Activated CD4-positive, alpha-beta T cell treated with anti-CD3 and anti-CD28 coated beads, Interleukin-2, amount 10 ng/mL, durations not matched to agents 7 days and 5 days (primary cell): ENCODE results near the gene OR13G1. TPM values are rescaled to one million over a fixed set of nuclear protein-coding genes. Genes with fewer than 3 reads are reported as not detected.
"Not testable (repeated sequence)": the region's sequence is repeated elsewhere in the genome, so short reads cannot be mapped to it uniquely, and the experiment has no call there.

ENCODE experiments used
- CTCF ChIA-PET: fragments of 350-600 bp; sonication (Branson Sonifier 250); formaldehyde crosslinking; loops from one replicate; lab custom pipeline; 2021; ENCODE audit warnings: antibody characterized with exemption; lab: Charles Lee
- POLR2A ChIA-PET: fragments of 350-600 bp; sonication (Branson Sonifier 250); formaldehyde crosslinking; loops from one replicate; lab custom pipeline; 2021; ENCODE audit warnings: antibody characterized with exemption; lab: Charles Lee
- DNase-seq: peaks from one replicate; pipeline ENCODE4 v3.0.0-alpha.2; 2020
- H3K27ac Mint-ChIP-seq: one replicate; pipeline ENCODE4 v1.8.0; 2021; ENCODE audit warnings: mild to moderate bottlenecking, moderate library complexity, mixed read lengths
- H3K27me3 Mint-ChIP-seq: one replicate; pipeline ENCODE4 v1.8.0; 2021; ENCODE audit warnings: mixed read lengths
- H3K36me3 Mint-ChIP-seq: one replicate; pipeline ENCODE4 v1.8.0; 2021; ENCODE audit warnings: low read depth, mixed read lengths
- H3K4me1 Mint-ChIP-seq: one replicate; pipeline ENCODE4 v1.8.0; 2021; ENCODE audit warnings: mixed read lengths
- H3K4me3 Mint-ChIP-seq: one replicate; pipeline ENCODE4 v1.8.0; 2021; ENCODE audit warnings: mild to moderate bottlenecking, moderate library complexity, mixed read lengths
- H3K9me3 Mint-ChIP-seq: one replicate; pipeline ENCODE4 v1.8.0; 2021; ENCODE audit warnings: mixed read lengths
- total RNA-seq, 2 experiments: library from RNA; stranded (reverse); gene quantifications; one replicate each; pipeline ENCODE4 v1.2.3, GENCODE V29; 2021

The OR13G1 gene, protein sequence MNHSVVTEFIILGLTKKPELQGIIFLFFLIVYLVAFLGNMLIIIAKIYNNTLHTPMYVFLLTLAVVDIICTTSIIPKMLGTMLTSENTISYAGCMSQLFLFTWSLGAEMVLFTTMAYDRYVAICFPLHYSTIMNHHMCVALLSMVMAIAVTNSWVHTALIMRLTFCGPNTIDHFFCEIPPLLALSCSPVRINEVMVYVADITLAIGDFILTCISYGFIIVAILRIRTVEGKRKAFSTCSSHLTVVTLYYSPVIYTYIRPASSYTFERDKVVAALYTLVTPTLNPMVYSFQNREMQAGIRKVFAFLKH
- total RNA-seq = not detected

DNA sequence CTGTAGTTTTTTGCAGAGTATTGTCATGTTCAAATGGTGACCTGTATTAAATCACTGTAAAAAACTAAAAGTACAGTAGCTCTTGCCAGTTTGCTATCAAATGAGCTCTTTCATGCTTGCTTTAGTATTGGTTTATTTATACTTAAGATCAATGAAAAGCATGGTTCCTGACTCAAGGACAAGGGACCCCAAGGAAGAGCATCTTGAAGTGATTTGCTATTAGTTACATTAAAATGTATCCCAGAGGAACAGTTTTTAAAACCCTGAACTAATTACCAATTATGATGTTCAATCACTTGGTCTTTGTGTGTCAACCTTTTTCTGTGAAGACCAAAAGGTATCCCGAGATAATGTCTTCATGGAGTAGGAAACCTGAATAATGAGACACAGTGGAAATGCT, at the start of gene OR13G1:
TSS of gene OR13G1 (minus strand) at position 101 of the 400 bp plus-strand sequence. CDS start 6,698 bp downstream, outside the sequence.
- no peaks in the 10 kb centered on the region for H3K36me3 Mint-ChIP-seq
- no peak within 1 kb of the TSS for H3K4me3 Mint-ChIP-seq
- no peak within 1 kb of the TSS for H3K27ac Mint-ChIP-seq
- no peaks in the 10 kb centered on the region for H3K9me3 Mint-ChIP-seq
- ChIA-PET POLR2A (no interaction called here), CTCF (no interaction called here)
- no peak for DNase-seq
- no peaks in the 10 kb centered on the region for H3K4me1 Mint-ChIP-seq
- H3K27me3 Mint-ChIP-seq = peaks cover 2% of the 10 kb centered on the region

DNA sequence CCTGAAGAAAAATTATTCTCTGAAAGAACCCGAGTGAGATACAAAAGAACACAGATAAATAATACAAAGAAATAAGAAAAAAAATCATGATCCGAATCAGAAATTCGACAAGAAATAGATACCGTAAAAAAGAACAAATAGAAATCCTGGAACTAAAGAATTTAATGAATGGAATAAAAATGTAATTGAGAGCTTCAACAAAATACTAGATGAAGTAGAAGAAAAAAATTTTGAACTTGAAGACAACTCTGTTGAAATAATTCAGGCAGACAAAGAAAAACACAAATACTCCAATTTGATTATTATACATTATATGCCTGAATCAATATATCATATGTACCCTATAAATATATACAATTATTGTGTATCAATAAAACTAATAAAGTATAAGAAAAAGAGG, 41.7 kb upstream of the OR13G1 start:
- no peak overlapping the region for H3K27ac Mint-ChIP-seq
- ChIA-PET POLR2A (no interaction called here), CTCF (no interaction called here)
- no peaks in the 10 kb centered on the region for H3K27me3 Mint-ChIP-seq
- no peak for DNase-seq
- H3K4me1 Mint-ChIP-seq = no peaks in the 10 kb centered on the region
- H3K4me3 Mint-ChIP-seq = no peak overlapping the region
- peaks cover 6% of the 10 kb centered on the region for H3K9me3 Mint-ChIP-seq
- no peaks in the 10 kb centered on the region for H3K36me3 Mint-ChIP-seq

DNA sequence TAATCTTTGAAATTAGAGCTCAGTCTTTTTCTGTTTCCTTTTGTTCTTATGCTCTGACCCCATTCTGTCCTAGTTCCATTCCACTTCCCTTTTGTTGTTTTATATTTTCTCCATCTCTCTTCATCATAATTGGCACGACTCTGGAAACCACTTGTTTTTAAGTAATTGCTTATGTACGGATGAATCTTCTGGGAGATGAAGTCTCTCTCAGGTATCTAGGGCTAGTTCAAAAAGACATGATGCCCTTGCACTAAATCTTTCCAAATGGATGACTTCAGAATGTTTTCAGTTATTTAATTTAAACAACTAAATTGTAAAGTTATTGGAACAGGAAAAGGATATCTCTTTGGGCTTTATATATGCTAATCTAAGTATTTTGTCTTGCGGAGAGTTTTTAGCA, 37.0 kb upstream of the OR13G1 start, which contains the start of gene OR6F1:
TSS of gene OR6F1 (minus strand) at position 101 of the 400 bp plus-strand sequence. CDS start 3,891 bp downstream, outside the sequence.
- no peak within 1 kb of the TSS for H3K27ac Mint-ChIP-seq
- ChIA-PET POLR2A (no interaction called here), CTCF (no interaction called here)
- H3K4me1 Mint-ChIP-seq = no peaks in the 10 kb centered on the region
- no peak for DNase-seq
- H3K36me3 Mint-ChIP-seq = no peaks in the 10 kb centered on the region
- H3K27me3 Mint-ChIP-seq = no peaks in the 10 kb centered on the region
- no peak within 1 kb of the TSS for H3K4me3 Mint-ChIP-seq
- H3K9me3 Mint-ChIP-seq = peaks cover 3% of the 10 kb centered on the region

DNA sequence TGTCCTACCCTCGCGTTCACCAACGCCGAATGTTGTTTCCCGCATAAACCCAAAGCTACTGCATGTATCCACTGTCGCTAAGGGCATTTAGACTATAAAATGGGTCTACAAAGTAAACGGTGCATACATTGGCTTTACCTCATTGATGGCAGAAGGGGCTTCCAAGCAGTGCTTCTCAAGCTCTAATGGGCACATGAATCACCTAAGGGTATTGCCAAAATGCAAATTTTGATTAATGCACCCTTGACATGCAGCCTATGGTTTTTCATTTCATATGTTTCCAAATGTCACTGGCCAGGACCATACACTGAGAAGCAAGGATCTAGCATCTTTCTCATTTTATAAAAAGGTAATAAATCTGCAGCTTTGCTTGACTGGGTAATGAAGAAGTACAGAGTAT, 34.2 kb upstream of the OR13G1 start:
- H3K4me1 Mint-ChIP-seq = no peaks in the 10 kb centered on the region
- no peak overlapping the region for H3K27ac Mint-ChIP-seq
- no peaks in the 10 kb centered on the region for H3K9me3 Mint-ChIP-seq
- ChIA-PET CTCF (no interaction called here), POLR2A (no interaction called here)
- no peaks in the 10 kb centered on the region for H3K36me3 Mint-ChIP-seq
- no peaks in the 10 kb centered on the region for H3K27me3 Mint-ChIP-seq
- no peak for DNase-seq
- H3K4me3 Mint-ChIP-seq = no peak overlapping the region

DNA sequence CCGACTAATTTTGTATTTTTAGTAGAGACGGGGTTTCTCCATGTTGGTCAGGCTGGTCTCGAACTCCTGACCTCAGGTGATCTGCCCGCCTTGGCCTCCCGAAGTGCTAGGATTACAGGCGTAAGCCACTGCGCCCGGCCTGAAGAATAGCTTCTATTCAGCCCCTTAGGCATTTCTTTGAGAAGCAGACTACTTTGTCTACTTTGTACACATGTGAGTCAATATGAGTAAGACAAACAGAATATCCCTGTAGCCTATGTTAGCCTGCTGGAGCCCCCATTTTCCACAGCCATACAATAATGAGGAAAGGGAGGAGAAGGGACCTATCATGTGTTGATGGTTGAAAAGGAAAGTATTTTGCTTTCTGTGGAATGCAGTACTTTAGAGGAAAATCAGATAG, 31.1 kb upstream of the OR13G1 start:
- CTCF ChIA-PET, POLR2A ChIA-PET, H3K4me3 Mint-ChIP-seq, H3K4me1 Mint-ChIP-seq, H3K9me3 Mint-ChIP-seq, H3K27ac Mint-ChIP-seq, H3K36me3 Mint-ChIP-seq, DNase-seq, H3K27me3 Mint-ChIP-seq: not testable (repeated sequence)

DNA sequence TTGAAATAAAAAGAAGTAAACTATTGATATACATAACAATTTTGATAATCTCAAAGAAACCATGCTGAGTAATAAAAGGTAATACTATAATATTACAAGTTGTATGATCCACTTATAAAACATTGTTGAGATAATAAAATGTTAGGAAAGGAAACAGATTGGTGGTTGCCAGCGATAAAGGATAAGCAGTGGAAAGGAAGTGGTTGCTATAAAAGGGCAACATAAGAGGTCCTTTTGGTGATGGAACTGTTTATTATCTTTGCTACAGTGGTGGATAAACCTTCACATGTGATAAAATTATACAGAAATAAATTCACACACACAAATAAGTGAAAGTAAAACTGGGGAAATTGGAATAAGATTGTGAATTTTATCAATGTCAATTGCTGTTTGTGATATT, 21.8 kb upstream of the OR13G1 start:
- Mint-ChIP-seq H3K4me3 (no peak overlapping the region), H3K36me3 (no peaks in the 10 kb centered on the region), H3K27me3 (no peaks in the 10 kb centered on the region), H3K4me1 (no peaks in the 10 kb centered on the region), H3K9me3 (peaks cover 7% of the 10 kb centered on the region), H3K27ac (no peak overlapping the region)
- CTCF ChIA-PET = no interaction called here
- POLR2A ChIA-PET = no interaction called here
- no peak for DNase-seq

DNA sequence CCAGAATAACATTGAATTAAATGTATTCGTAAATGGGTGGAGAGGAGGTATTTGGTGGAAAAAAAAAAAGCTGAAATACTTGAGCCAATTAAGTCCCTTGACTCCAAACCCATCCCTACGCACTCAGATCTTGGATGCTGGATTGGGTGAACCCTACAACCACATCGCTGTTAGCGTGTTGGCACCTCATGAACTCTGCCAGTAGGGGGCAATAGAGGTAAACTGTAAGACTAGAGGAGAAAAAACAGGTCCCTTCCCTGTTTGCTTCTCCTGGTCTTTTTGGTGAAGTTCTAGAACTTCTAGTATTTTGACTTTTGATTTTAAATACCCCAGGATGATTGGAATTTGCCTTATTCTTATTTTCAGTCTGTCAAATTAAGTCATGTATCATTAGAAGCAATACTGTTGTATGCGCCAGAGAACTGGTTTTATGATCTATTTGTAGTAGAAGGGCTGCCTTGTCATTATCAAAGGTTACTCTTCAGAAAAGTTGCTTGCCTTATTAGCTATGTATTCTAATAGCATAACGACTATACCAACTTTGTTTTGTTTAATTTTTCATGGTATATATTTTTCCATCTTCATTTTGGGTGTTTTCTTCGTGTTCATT, 1.9 kb upstream of the OR13G1 start:
- Mint-ChIP-seq H3K4me3 (no peak overlapping the region), H3K27me3 (peaks cover 2% of the 10 kb centered on the region), H3K27ac (no peak overlapping the region), H3K4me1 (no peaks in the 10 kb centered on the region), H3K9me3 (no peaks in the 10 kb centered on the region), H3K36me3 (no peaks in the 10 kb centered on the region)
- ChIA-PET POLR2A (no interaction called here), CTCF (no interaction called here)
- DNase-seq = peak; percentile 53

DNA sequence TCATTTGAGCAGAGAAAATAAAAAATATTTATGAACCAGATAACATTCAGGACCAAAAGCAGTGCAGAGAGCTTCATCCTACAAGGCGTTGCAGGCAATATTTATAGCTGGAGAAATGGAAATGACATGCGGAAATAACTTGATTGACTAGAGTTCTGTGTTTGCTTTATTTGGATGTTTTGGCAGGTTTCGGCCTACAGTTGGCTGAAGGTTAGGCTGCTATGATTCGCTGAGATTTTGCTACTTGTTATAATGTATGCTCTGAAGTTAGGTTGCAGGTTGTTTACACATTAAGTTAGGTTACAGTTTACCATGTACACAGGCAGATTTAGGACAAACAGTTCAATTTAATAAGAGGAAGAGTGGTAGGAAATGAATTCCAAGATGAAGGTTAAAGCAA, 632 bp upstream of the OR13G1 start:
- ChIA-PET POLR2A (no interaction called here), CTCF (no interaction called here)
- Mint-ChIP-seq H3K27me3 (peaks cover 2% of the 10 kb centered on the region), H3K9me3 (no peaks in the 10 kb centered on the region), H3K4me1 (no peaks in the 10 kb centered on the region), H3K36me3 (no peaks in the 10 kb centered on the region), H3K27ac (no peak overlapping the region), H3K4me3 (no peak overlapping the region)
- DNase-seq = no peak

DNA sequence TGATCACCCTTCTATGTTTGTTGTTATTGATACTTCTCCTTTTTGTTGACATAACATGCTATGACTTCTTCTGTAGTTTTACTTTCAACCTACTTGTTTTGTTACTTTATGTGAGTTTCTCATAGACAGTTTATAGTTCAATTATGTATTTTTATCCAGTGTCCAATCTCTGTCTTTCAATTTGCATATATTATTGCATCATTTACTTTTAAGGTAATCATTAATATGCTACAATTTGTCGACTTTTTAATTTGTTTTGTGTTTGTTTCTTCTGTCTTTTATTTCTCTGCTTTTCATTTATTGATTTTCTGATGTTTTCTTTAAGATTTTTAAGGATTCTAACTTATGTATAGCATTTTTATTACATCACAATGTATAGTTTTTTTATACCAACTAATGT, 10.3 kb downstream of the OR13G1 start:
- ChIA-PET POLR2A (no interaction called here), CTCF (no interaction called here)
- Mint-ChIP-seq H3K27me3 (no peaks in the 10 kb centered on the region), H3K4me3 (no peak overlapping the region), H3K9me3 (peaks cover under 1% of the 10 kb centered on the region), H3K36me3 (no peaks in the 10 kb centered on the region), H3K27ac (no peak overlapping the region), H3K4me1 (no peaks in the 10 kb centered on the region)
- DNase-seq = no peak

DNA sequence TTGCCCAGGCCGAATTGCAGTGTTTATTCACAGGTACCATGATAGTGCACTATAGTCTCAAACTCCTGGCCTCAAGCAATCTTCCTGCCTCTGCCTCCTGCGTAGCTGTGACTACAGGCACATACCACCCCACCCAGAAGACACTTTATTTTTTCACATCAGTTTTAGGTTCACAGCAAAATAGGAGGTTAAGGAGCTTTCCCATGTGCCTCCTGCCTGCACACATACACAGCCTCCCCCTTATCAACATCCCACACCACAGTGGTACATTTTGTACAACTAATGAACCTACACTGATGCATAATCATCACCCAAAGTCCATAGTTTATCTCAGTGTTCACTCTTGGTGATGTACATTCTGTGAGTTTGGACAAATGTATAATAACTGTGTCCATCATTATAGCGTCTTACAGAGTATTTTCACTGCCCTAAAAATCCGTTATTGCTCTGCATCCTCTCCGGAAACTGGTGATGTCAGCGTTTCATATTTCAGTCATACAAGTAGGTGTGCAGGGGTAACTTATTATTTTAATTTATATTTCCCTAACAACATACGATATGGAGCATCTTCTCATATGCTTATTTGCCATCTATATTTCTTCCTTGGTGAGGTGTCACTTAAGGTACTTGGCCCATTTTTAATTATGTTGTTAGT, 23.2 kb downstream of the OR13G1 start:
- CTCF ChIA-PET = no interaction called here
- Mint-ChIP-seq H3K27ac (no peak overlapping the region), H3K9me3 (no peaks in the 10 kb centered on the region), H3K4me3 (no peak overlapping the region), H3K4me1 (no peaks in the 10 kb centered on the region), H3K27me3 (no peaks in the 10 kb centered on the region), H3K36me3 (no peaks in the 10 kb centered on the region)
- DNase-seq = no peak
- POLR2A ChIA-PET = no interaction called here

DNA sequence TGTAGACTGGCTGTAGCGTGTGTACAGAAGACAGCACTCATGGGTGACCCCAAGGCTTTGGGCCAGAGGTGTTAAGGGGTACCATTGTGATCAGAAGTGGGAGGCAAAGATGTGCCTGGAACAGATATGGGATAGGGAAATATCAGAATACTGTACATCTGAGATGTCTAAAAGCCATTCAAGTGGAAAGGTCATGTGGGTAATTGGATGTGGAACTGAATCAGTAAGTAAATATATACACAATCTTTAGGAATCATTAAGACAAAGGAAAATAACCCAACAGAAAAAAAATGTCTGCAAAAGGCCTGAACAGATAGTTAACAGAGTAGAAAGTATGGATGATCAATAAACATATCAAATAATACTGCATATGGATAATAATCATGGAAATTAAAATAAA, 26.5 kb downstream of the OR13G1 start:
- no peak for DNase-seq
- Mint-ChIP-seq H3K27ac (no peak overlapping the region), H3K4me3 (no peak overlapping the region), H3K36me3 (no peaks in the 10 kb centered on the region), H3K27me3 (no peaks in the 10 kb centered on the region), H3K9me3 (no peaks in the 10 kb centered on the region), H3K4me1 (no peaks in the 10 kb centered on the region)
- CTCF ChIA-PET = no interaction called here
- POLR2A ChIA-PET = no interaction called here

DNA sequence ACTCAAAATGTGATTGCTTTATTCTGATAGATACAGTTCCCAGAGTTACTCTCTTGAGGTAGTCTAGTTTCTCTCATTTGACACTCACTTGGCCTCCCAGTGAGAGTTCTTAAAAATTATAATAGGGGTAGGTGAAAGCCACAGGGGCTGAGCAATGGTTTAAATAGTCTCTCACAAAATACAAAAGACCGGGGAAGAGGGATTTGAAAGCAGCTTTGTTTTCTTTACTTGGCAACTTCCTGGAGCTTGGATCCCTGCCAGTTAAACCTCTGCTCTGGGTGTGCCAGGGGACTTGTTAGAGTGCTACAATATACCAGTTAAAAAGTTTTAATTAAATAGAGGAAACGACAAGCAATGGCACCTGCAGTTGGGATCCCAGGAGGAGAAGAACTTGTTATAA, 31.7 kb downstream of the OR13G1 start:
- POLR2A ChIA-PET = no interaction called here
- Mint-ChIP-seq H3K36me3 (no peaks in the 10 kb centered on the region), H3K4me1 (no peaks in the 10 kb centered on the region), H3K4me3 (no peak overlapping the region), H3K27ac (no peak overlapping the region), H3K27me3 (no peaks in the 10 kb centered on the region), H3K9me3 (no peaks in the 10 kb centered on the region)
- CTCF ChIA-PET = no interaction called here
- DNase-seq = no peak

DNA sequence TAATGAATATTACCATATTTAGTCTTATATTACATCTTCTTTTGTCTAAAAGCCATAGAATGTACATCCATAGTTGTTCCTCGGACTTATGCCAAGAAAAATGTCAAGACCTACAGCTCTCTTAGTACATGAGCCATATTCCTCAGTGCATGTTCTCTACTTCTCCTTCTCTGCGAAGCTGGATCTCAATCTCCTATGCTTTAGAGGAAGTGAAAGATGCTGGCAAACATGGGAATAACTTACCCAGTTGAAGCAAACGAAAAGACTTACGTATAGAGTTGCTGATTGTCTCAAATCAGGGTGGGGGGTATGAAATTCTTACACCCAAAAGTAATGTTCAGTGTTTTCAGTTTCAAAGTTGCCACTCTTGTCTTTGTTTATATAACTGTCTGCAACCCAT, 32.7 kb downstream of the OR13G1 start:
- no peak for DNase-seq
- no peak overlapping the region for H3K4me3 Mint-ChIP-seq
- no peaks in the 10 kb centered on the region for H3K9me3 Mint-ChIP-seq
- no peak overlapping the region for H3K27ac Mint-ChIP-seq
- CTCF ChIA-PET = no interaction called here
- H3K4me1 Mint-ChIP-seq = no peaks in the 10 kb centered on the region
- H3K27me3 Mint-ChIP-seq = no peaks in the 10 kb centered on the region
- H3K36me3 Mint-ChIP-seq = no peaks in the 10 kb centered on the region
- POLR2A ChIA-PET = no interaction called here
